Adrenal gland (tissue), 5 donors: ENCODE results near the gene MICB.

Source experiments
- CTCF ChIP-seq, 6 experiments: fragments of 450-650 bp in 4 of 6; fragments of 200-600 bp in 2 of 6; sonication (generic) in 1 of 6; IDR thresholded peaks; 1 replicate in 5 of 6; 2 replicates in 1 of 6; pipeline versions ENCODE4 v1.5.1 to v1.8.0; 2016 to 2021; ENCODE audit warnings: antibody characterized with exemption in 6 of 6, mild to moderate bottlenecking in 2 of 6, moderate library complexity in 1 of 6
- POLR2A ChIP-seq, 2 donors: fragments of 450-650 bp; IDR thresholded peaks; one replicate each; pipeline ENCODE4 v1.6.1; 2017; ENCODE audit warnings: antibody characterized with exemption in 2 of 2, mild to moderate bottlenecking in 2 of 2, moderate library complexity in 1 of 2
- donor health status: DM: no; HTN: no; CAD: no.

- no peak for TF ChIP-seq CTCF (IDR thresholded peaks at IDR 0.05)
- TF ChIP-seq POLR2A (IDR thresholded peaks at IDR 0.05) = no peak
Measured at GRCh38 chr6:31547727-31548543, 50.0 kb downstream of the MICB start.
